Stimulated activated CD4-positive, alpha-beta T cell treated with anti-CD3 and anti-CD28 coated beads, TNF-alpha, amount 100 ng/mL, for 24 hours (primary cell): ENCODE results near the gene STK26.
"Not testable (repeated sequence)": the region's sequence is repeated elsewhere in the genome, so short reads cannot be mapped to it uniquely, and the experiment has no call there.

Source experiments
- DNase-seq, 3 experiments: peaks; one replicate each; pipeline ENCODE4 v3.0.0-alpha.2; 2020; ENCODE audit warnings: low read depth in 3 of 3

Gene STK26

GRCh38 chrX:132022967-132023895 is at the start of gene STK26:
STK26 (plus strand) TSS chrX:132023302; CDS start chrX:132023618, 316 bp downstream.
- DNase-seq = peak; percentile 45 to 74 (median 51)

- no peak for DNase-seq
Measured at GRCh38 chrX:131975851-131976250, 47.3 kb upstream of the STK26 start.

GRCh38 chrX:131977619-131978018 is 45.5 kb upstream of the STK26 start:
- no peak for DNase-seq

- no peak for DNase-seq
Measured at GRCh38 chrX:131979116-131979515, 44.0 kb upstream of the STK26 start.

GRCh38 chrX:131985526-131986049 is 37.5 kb upstream of the STK26 start:
- DNase-seq = no peak

GRCh38 chrX:131987252-131987651 is 35.9 kb upstream of the STK26 start:
- no peak for DNase-seq

GRCh38 chrX:131988236-131988635 is 34.9 kb upstream of the STK26 start:
- DNase-seq = no peak

- DNase-seq = no peak
Measured at GRCh38 chrX:132001127-132001526, 22.0 kb upstream of the STK26 start.

- no peak for DNase-seq
Measured at GRCh38 chrX:132004728-132005127, 18.4 kb upstream of the STK26 start.

- no peak for DNase-seq
Measured at GRCh38 chrX:132009350-132009749, 13.8 kb upstream of the STK26 start.

GRCh38 chrX:132010213-132010612 is 12.9 kb upstream of the STK26 start:
- DNase-seq = not testable (repeated sequence)

GRCh38 chrX:132015875-132016274 is 7.2 kb upstream of the STK26 start:
- DNase-seq = no peak

- DNase-seq = no peak
Measured at GRCh38 chrX:132016628-132017430, 6.3 kb upstream of the STK26 start.

- DNase-seq = no peak
Measured at GRCh38 chrX:132017431-132018185, 5.5 kb upstream of the STK26 start.

GRCh38 chrX:132022198-132022966 is 720 bp upstream of the STK26 start:
- DNase-seq = no peak

- DNase-seq = peak in 2 of 3 experiments; percentile 14 to 61
Measured at GRCh38 chrX:132023896-132024386, 839 bp downstream of the STK26 start.

GRCh38 chrX:132025041-132025440 is 1.9 kb downstream of the STK26 start:
- no peak for DNase-seq

GRCh38 chrX:132030264-132030663 is 7.2 kb downstream of the STK26 start:
- DNase-seq = no peak

GRCh38 chrX:132031867-132032266 is 8.8 kb downstream of the STK26 start:
- no peak for DNase-seq

- no peak for DNase-seq
Measured at GRCh38 chrX:132033166-132033565, 10.1 kb downstream of the STK26 start.

GRCh38 chrX:132034648-132035047 is 11.5 kb downstream of the STK26 start:
- no peak for DNase-seq
